HG02759 (cell line): ENCODE measurements around the gene BOD1L1.

Experiments
- ATAC-seq: cut with Tn5 transposase; IDR thresholded peaks from one replicate; pipeline ENCODE4 v1.9.1; 2021; ENCODE audit warnings: mild to moderate bottlenecking, moderate library complexity; ENCODE audit not compliant: unreplicated experiment

BOD1L1 gene

GRCh38 chr4:13626492-13627177 lies 890 bp downstream of the BOD1L1 start:
- ATAC-seq, result no peak

GRCh38 chr4:13618212-13618806 lies 9.2 kb downstream of the BOD1L1 start:
- no peak for ATAC-seq

DNA sequence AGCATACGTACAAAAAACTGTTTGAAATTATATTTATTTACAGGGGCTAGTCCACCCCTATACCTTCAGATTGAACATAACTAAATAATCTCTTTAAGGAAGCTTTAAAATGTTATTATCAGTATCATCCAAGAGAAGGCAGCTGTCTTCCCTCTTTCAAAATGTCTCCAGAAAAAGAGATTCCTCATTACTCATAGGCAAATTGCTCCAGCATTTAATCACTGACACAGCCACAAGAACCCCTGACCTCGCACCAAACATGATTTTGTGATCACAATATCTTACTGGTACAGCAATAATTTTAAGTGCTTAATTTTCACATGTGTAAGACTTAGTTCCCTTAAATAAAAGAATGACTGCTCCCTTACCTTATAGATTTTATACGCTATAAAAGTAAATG lies 9.7 kb downstream of the BOD1L1 start:
- no peak for ATAC-seq

DNA sequence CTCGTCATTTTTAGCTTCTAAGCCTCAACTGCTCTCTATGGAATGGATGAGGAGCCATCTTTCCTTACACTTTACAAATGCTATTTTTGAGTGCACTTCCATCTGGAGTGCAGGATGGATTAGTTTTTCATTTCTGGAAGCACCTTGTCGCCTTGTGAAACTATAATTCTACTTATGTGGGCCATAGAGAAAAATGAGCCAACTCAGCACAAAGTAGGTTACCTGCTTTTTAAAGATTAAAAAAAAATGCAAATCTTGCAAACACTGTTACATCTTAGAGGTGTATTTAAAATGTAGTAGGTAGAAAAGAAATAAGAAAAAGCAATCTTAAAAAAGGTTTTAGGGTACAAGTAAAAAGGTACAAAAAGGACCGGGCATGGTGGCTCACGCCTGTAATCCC lies 10.9 kb downstream of the BOD1L1 start:
- ATAC-seq, result no peak

- ATAC-seq, result peak; percentile 54
Observed at GRCh38 chr4:13615161-13615560, 12.4 kb downstream of the BOD1L1 start.

- no peak for ATAC-seq
Observed at GRCh38 chr4:13612569-13612968, 15.0 kb downstream of the BOD1L1 start.

GRCh38 chr4:13611283-13611842 lies 16.2 kb downstream of the BOD1L1 start:
- ATAC-seq, result peak; percentile 97

- no peak for ATAC-seq
Observed at GRCh38 chr4:13605330-13605729, 22.2 kb downstream of the BOD1L1 start.

GRCh38 chr4:13601848-13602247 lies 25.7 kb downstream of the BOD1L1 start:
- no peak for ATAC-seq

DNA sequence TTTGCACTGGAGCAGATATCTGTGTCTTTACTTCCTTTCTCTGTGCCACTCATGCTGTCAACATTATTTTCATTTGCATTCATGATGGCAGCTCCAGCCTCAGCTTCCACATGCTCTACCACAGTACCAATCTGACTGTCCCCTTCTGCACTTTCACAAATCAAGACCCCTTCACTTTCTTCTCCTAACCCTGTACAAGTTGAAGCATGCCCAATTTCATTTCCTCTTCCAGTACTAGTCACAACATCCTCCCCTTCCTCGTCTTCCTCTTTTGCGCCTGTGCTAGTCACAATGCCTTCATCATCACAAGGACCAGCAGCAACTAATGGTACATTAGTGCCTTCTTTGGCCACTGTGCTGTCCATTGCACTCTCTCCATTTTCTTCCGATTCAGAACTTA lies 26.5 kb downstream of the BOD1L1 start:
- ATAC-seq, result peak; percentile 77

DNA sequence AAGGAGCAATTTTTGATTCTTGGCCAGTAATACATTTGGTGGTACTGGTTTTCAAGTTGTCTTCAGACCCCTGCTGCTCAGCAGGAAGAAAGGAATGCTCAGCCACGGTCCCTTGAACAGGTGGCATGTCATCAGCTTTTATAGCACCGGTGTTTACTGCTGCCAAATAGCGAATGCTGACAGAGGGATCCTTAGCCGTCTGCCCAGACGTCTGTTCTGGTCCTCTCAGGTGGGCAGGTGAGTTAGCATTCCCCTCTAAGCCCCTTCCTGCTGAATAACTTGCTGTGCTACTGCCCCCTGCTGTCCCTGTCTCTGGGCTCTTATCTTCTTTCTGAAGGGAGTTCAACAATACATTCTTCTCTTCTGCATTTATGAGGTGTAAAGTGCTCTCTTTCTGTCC lies 28.4 kb downstream of the BOD1L1 start:
- no peak for ATAC-seq

DNA sequence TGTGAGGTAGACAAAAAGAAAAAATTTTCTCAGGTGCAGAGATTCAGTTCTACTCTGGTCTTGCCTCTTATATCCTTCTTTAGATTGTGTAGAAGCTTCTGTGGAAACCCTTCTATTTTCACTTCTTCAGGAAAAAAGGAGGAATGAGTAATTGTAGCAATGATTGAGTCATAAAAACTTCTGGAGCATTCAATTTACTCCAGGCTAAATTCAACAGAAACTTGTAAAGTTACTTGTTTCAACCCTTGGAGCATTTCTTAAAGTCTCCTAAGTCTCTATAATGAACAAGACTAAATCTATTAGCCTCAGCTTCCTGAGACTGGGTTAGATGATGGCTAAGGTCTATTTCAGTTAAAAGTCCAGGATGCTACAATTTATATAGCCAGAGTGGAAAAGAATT lies 29.9 kb downstream of the BOD1L1 start:
- ATAC-seq, result no peak

- no peak for ATAC-seq
Observed at GRCh38 chr4:13597141-13597540, 30.4 kb downstream of the BOD1L1 start.

DNA sequence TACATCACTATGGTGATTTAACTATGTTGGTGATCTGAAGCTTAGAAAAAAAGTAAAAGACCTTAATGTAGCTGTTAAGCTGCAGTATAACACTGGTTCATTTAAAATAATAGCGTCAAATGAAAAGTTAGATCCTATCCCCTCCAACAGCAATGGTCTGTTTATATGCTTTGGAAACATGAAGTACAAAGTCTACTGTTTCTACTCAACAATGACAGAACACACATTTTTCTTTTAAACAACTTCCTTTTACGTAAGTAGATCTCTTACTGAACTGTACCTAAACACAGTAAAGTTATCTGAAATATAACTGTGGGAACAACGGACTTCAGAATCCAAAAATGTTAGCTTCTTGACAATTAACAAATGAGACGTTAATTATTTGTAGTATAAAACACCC lies 35.3 kb downstream of the BOD1L1 start:
- ATAC-seq, result no peak

DNA sequence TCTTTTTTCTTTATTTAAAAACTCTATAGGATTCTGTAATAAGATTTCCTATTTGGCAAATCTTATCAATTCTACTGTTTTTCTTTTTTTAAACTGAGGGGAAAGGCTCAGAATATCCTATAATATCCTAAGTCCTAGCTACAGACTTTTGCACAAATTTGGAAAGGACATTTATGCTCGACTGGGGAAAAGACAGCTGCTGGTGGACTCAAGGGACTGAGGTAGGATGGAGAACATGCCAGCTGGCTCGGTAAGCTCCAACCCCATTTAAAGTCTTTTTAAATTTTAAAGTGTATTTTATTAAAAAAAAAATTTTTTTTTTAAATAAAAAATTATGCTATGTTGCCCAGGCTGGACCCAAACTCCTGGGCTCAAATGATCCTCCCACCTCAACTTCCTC lies 36.8 kb downstream of the BOD1L1 start:
- no peak for ATAC-seq

GRCh38 chr4:13588954-13589353 lies 38.6 kb downstream of the BOD1L1 start:
- ATAC-seq, result no peak

DNA sequence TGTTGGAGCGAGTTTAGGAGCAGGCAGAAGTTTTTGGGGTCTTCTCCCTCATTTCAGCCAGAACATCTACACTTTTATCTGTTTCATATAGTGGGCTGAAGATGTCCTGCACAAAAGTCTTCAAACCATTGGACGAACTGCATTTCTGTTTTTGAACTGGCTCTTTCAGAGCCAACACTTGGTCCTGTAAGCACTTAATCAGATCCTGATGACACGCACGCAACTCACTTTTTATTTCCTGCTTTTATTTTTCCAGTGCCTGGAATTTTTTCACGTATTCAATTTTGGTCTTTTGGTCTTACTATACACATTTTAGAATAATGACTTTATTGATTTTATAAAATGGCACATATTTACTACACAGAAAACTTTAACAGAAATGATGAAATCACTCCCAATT lies 43.0 kb downstream of the BOD1L1 start:
- no peak for ATAC-seq

- ATAC-seq, result no peak
Observed at GRCh38 chr4:13580036-13580435, 47.5 kb downstream of the BOD1L1 start.

GRCh38 chr4:13577660-13578059 lies 49.9 kb downstream of the BOD1L1 start:
- no peak for ATAC-seq

GRCh38 chr4:13570916-13571315 lies 56.6 kb downstream of the BOD1L1 start:
- no peak for ATAC-seq

- ATAC-seq, result no peak
Observed at GRCh38 chr4:13567125-13567524, 60.4 kb downstream of the BOD1L1 start.

DNA sequence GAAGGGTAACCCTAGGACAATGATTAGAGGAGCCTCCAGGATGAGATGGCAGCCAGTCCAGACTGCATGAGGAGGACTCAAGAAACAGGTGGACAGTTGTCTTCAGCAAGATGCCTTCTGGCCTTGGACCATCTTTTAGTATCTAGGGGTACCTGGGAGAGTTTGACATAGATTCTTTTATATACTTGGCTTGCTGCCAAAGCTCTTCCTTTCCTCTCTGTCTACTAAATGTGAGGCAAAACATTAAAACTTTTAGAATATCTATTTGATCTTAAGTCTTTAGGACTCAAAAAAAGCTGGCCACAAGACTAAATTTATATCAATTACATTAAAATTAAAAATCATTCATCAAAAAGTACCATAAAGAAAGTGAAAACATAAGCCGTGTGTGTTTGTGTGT lies 64.6 kb downstream of the BOD1L1 start:
- ATAC-seq, result no peak

GRCh38 chr4:13561673-13562072 lies 65.9 kb downstream of the BOD1L1 start:
- ATAC-seq, result no peak
